Fibroblast of villous mesenchyme (primary cell): Measurements from ENCODE around the gene MCM9. TPM values are rescaled to one million over a fixed set of nuclear protein-coding genes. Genes with fewer than 3 reads are reported as not detected.

Experiments used
- DNase-seq: peaks from one replicate; pipeline ENCODE4 v3.0.0-alpha.2; 2010; ENCODE audit warnings: low read depth
- H3K4me3 ChIP-seq: 2 replicates; pipeline ENCODE4 v1.5.1; 2011; ENCODE audit warnings: low read depth, mild to moderate bottlenecking, low read length
- total RNA-seq: library from RNA; depleted of rRNA; stranded (reverse); fragments of >200 nt; gene quantifications from 2 replicates; pipeline ENCODE4 v1.2.3, GENCODE V29; 2012
- TF ChIP-seq, protein P1 (sequence below): IDR thresholded peaks from 2 replicates; pipeline ENCODE4 v1.5.1; 2012; ENCODE audit warnings: low read depth, mild to moderate bottlenecking, low read length; ENCODE audit not compliant: insufficient read depth

The MCM9 gene
- total RNA-seq, 1 donor = 15.1 TPM

DNA sequence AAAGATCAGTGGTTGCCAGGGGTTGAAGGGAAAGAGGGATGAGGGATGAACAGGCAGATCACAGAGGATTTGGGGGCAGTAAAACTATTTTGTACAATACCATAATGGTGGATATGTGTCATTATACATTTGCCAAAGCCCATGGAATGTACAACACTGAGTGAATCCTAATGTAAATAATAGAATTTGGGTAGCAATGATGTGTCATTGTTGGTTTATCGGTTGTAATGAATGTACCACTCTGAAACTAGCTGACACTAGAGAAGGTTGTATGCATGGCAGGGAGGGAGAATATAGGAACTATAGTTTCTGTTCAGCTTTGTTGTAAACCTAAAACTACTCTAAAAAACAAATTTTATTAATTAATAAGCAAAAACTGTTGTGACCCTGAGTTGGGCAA is 58.8 kb downstream of the MCM9 start:
- no peak for DNase-seq
- TF ChIP-seq, protein P1, sequence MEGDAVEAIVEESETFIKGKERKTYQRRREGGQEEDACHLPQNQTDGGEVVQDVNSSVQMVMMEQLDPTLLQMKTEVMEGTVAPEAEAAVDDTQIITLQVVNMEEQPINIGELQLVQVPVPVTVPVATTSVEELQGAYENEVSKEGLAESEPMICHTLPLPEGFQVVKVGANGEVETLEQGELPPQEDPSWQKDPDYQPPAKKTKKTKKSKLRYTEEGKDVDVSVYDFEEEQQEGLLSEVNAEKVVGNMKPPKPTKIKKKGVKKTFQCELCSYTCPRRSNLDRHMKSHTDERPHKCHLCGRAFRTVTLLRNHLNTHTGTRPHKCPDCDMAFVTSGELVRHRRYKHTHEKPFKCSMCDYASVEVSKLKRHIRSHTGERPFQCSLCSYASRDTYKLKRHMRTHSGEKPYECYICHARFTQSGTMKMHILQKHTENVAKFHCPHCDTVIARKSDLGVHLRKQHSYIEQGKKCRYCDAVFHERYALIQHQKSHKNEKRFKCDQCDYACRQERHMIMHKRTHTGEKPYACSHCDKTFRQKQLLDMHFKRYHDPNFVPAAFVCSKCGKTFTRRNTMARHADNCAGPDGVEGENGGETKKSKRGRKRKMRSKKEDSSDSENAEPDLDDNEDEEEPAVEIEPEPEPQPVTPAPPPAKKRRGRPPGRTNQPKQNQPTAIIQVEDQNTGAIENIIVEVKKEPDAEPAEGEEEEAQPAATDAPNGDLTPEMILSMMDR = no peak
- H3K4me3 ChIP-seq = no peak overlapping the region

DNA sequence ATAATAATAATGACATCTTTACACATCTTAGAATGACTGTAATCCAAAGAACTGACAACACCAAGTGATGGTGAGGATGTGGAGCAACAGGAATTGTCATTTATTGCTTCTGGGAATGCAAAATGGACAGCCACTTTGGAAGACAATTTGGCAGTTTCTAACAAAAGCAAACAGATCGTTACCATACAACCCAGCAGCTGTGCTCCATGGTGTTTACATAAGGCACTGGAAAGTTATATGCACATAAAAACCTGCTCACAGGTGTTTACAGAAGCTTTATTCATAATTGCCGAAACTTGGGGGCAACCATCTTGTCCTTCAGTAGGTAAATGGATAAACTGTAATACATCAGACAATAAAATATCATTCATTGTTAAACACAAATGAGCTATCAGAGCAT is 59.3 kb downstream of the MCM9 start:
- no peak overlapping the region for H3K4me3 ChIP-seq
- TF ChIP-seq, protein P1 = no peak
- DNase-seq = no peak

DNA sequence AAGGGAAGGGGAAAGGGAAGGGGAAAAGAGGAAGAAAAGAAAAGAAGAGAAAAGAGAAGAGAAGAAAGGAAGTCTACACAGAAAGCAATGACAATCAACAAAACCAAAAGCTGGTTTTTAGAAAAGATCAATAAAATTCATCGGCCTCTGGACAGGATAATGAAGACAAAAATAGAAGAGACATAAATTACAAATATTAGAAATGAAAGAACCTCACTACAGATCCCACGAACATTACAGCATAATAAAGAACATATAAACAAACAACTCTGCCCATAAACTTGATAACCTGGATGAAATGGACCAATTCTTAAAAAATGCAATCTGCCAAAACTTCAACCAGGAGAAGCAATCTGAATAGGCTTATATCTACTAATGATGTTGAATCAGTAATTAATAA is 61.7 kb downstream of the MCM9 start:
- DNase-seq = no peak
- no peak overlapping the region for H3K4me3 ChIP-seq
- TF ChIP-seq, protein P1 = no peak

DNA sequence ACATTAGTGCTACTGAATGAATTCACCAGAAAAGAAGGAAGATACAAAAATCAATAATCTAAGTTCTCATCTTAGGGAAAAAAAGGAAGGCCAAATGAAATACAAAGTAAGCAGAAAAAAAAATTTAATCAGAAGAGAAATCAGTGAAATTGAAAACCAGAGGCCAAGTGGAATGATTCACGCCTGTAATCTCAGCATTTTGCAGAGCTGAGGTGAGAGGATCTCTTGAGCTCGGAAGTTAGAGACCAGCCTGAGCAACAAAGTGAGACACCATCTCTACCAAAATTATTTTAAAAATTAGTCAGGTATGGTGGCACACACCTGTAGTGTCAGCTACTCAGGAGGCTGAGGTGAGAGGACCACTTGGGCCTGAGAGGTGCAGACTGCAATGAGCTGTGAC is 62.2 kb downstream of the MCM9 start:
- DNase-seq = no peak
- H3K4me3 ChIP-seq = no peak overlapping the region
- TF ChIP-seq, protein P1 = no peak

DNA sequence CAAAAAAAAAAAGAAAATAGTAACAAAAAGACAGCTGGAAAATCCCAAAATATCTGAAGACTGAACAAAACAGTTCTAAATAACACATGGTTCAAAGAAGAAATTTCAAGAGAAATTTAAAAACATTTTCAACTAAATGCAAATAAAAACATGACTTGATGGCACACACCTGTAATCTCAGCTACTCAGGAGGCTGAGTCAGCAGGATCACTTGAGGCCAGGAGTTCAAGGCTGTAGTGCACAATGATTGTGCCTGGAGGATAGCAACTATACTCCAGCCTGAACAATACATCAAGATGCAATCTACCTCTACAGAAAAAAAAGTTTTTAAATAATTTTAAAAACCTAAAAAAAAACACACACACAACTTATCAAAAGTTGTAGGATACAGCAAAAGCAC is 62.6 kb downstream of the MCM9 start:
- TF ChIP-seq, protein P1 = no peak
- DNase-seq = no peak
- no peak overlapping the region for H3K4me3 ChIP-seq

DNA sequence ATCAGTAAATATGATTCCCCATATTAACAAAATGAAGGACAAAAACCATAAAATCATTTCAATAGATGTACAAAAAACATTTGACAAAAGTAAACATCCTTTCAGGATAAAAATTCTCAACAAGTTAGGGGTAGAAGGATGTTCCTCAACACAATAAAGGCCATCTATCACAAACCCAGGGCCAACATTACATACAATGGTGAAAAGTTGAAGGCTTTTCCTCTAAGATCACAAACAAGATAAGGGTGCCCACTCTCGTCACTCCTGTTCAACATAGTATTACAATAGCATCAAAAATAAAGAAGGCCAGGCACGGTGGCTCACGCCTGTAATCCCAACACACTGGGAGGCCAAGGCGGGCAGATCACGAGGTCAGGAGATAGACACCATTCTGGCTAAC is 63.6 kb downstream of the MCM9 start:
- DNase-seq = no peak
- TF ChIP-seq, protein P1 = no peak
- H3K4me3 ChIP-seq = no peak overlapping the region

DNA sequence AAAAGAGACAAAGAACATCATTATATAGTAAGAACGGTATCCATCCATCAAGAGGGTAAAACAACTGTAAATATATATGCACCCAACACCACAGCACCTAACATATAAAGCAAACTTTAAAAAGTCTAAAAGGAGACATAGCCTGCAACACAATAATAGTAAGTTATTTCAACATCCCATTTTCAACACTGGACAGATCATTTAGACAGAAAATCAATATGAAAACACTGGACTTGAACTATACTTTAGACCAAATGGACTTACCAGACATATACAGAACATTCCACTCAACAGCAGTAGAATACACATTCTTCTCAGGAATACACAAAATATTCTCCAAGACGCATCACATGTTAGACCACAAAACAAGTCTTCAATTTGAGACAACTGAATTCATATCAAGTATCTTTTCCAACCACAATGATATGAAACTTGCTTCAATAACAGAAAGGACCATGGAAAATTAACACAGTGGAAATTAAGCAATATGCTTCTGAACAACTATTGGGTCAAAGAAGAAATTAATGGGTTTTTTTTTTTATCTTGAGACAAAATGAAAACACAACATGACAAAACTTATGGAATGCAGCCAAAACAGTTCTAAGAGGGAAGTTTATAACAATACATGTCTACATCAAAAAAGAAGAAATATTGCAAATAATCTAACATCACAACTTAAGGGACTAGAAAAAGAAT is 64.9 kb downstream of the MCM9 start:
- peak; percentile 47 for DNase-seq
- no peak overlapping the region for H3K4me3 ChIP-seq
- TF ChIP-seq, protein P1 = no peak
